HK-2 (cell line): ENCODE data around the gene CDADC1.
"Not testable (repeated sequence)": the region's sequence is repeated elsewhere in the genome, so short reads cannot be mapped to it uniquely, and the experiment has no call there.

Experiments
- DNase-seq: peaks from one replicate; pipeline ENCODE4 v3.0.0-alpha.2; 2018; ENCODE audit not compliant: unreplicated experiment

CDADC1 gene

GRCh38 chr13:49238621-49239020 is 9.1 kb upstream of the CDADC1 start:
- DNase-seq = no peak

GRCh38 chr13:49240017-49240416 is 7.7 kb upstream of the CDADC1 start:
- DNase-seq = no peak

- DNase-seq = no peak
Observed at GRCh38 chr13:49241296-49241695, 6.4 kb upstream of the CDADC1 start.

GRCh38 chr13:49245101-49245500 is 2.6 kb upstream of the CDADC1 start:
- DNase-seq = no peak

- DNase-seq = no peak
Observed at GRCh38 chr13:49246850-49247642, 679 bp upstream of the CDADC1 start.

- no peak for DNase-seq
Observed at GRCh38 chr13:49248622-49249002, 887 bp downstream of the CDADC1 start.

GRCh38 chr13:49251326-49251725 is 3.6 kb downstream of the CDADC1 start:
- no peak for DNase-seq

GRCh38 chr13:49253310-49253709 is 5.6 kb downstream of the CDADC1 start:
- DNase-seq = no peak

GRCh38 chr13:49254007-49254406 is 6.3 kb downstream of the CDADC1 start:
- no peak for DNase-seq

- DNase-seq = no peak
Observed at GRCh38 chr13:49256841-49257240, 9.1 kb downstream of the CDADC1 start.

GRCh38 chr13:49258089-49258796 is 10.5 kb downstream of the CDADC1 start:
- DNase-seq = no peak

- DNase-seq = no peak
Observed at GRCh38 chr13:49259586-49259985, 11.9 kb downstream of the CDADC1 start.

- DNase-seq = no peak
Observed at GRCh38 chr13:49262634-49263033, 14.9 kb downstream of the CDADC1 start.

- no peak for DNase-seq
Observed at GRCh38 chr13:49265822-49266221, 18.1 kb downstream of the CDADC1 start.

- DNase-seq = no peak
Observed at GRCh38 chr13:49271264-49271663, 23.5 kb downstream of the CDADC1 start.

- no peak for DNase-seq
Observed at GRCh38 chr13:49272296-49272695, 24.6 kb downstream of the CDADC1 start.

GRCh38 chr13:49278211-49278610 is 30.5 kb downstream of the CDADC1 start:
- DNase-seq = no peak

- no peak for DNase-seq
Observed at GRCh38 chr13:49279112-49279511, 31.4 kb downstream of the CDADC1 start.

- DNase-seq = no peak
Observed at GRCh38 chr13:49279885-49280284, 32.2 kb downstream of the CDADC1 start.

- no peak for DNase-seq
Observed at GRCh38 chr13:49287995-49288394, 40.3 kb downstream of the CDADC1 start.

GRCh38 chr13:49288458-49288857 is 40.7 kb downstream of the CDADC1 start:
- no peak for DNase-seq

GRCh38 chr13:49292742-49293486 is 45.2 kb downstream of the CDADC1 start:
- no peak for DNase-seq

GRCh38 chr13:49294723-49295122 is 47.0 kb downstream of the CDADC1 start:
- not testable (repeated sequence) for DNase-seq
